OCI-LY3 (cell line): ENCODE data around the gene PI16.
"Not testable (repeated sequence)": the region's sequence is repeated elsewhere in the genome, so short reads cannot be mapped to it uniquely, and the experiment has no call there.

Source experiments
- H2AFZ ChIP-seq: fragments of 200-600, 300-600 bp; shearing (Covaris generic); 2 replicates; pipeline ENCODE4 v1.6.0; 2014; ENCODE audit warnings: antibody characterized with exemption, low read depth, low read length
- H3K27ac ChIP-seq: fragments of 200-600, 300-600 bp; sonication (generic); 2 replicates; pipeline ENCODE4 v1.5.1; 2014; ENCODE audit warnings: mild to moderate bottlenecking, low read length, moderate library complexity, mixed read lengths
- H3K27me3 ChIP-seq: fragments of 200-600, 300-600 bp; sonication (generic); 2 replicates; pipeline ENCODE4 v1.6.1; 2014; ENCODE audit warnings: low read depth, low read length, mixed read lengths
- H3K36me3 ChIP-seq: fragments of 200-600, 300-600 bp; sonication (generic); replicated peaks from 2 replicates; pipeline ENCODE3; 2014; ENCODE audit warnings: low read depth, low read length, mixed read lengths
- H3K4me1 ChIP-seq: fragments of 300-600, 200-600 bp; sonication (generic); 2 replicates; pipeline ENCODE4 v1.6.1; 2014; ENCODE audit warnings: low read length, mixed read lengths
- H3K4me2 ChIP-seq: fragments of 200-600, 300-600 bp; sonication (generic); 2 replicates; pipeline ENCODE4 v1.6.1; 2014; ENCODE audit warnings: low read length, mixed read lengths
- H3K4me3 ChIP-seq: fragments of 300-600, 200-600 bp; sonication (generic); 2 replicates; pipeline ENCODE4 v1.5.1; 2014; ENCODE audit warnings: antibody characterized with exemption, mild to moderate bottlenecking, low read length, moderate library complexity
- H3K79me2 ChIP-seq: fragments of 300-600, 200-600 bp; shearing (Covaris generic); 2 replicates; pipeline ENCODE4 v1.6.1; 2014; ENCODE audit warnings: mild to moderate bottlenecking, low read length, mixed read lengths
- H3K9ac ChIP-seq: fragments of 300-600, 200-600 bp; shearing (Covaris generic); 2 replicates; pipeline ENCODE4 v1.6.0; 2014; ENCODE audit warnings: mild to moderate bottlenecking, low read length, moderate library complexity
- H3K9me3 ChIP-seq: fragments of 200-600, 300-600 bp; shearing (Covaris generic); 2 replicates; pipeline ENCODE4 v1.6.1; 2014; ENCODE audit warnings: low read length, mixed read lengths; ENCODE audit not compliant: insufficient read depth
- H4K20me1 ChIP-seq: fragments of 200-600, 300-600 bp; sonication (generic); 2 replicates; pipeline ENCODE4 v1.6.1; 2016; ENCODE audit warnings: low read length, mixed read lengths; ENCODE audit not compliant: insufficient read depth
- CTCF ChIP-seq: fragments of 200-600, 300-600 bp; sonication (generic); IDR thresholded peaks from 2 replicates; pipeline ENCODE4 v1.5.1; 2014; ENCODE audit warnings: antibody characterized with exemption, low read length, low read depth
- EZH2phosphoT487 ChIP-seq: fragments of 200-600 bp; shearing (Covaris generic); IDR thresholded peaks from 2 replicates; pipeline ENCODE4 v1.6.1; 2018; ENCODE audit warnings: antibody characterized with exemption, mixed run types, low read depth

Gene PI16

DNA sequence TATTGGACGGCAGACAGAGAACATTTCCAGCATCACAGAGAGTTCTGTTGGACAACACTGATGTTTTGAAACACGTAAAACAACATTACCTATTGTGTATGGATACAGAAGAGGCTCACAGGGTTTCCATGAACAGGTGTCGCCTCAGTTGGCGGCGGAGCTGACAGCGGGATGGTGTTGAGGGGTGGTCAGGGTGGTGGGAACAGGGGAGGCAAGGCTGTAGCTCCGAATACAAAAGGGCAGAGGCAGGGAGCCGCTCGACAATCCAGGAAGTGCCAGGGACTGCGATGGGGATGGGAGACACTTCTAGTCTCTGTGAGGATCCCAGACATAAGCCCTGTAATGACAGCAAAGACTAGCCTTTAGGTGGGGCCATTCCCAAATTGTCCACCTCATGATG lies 14.5 kb upstream of the PI16 start:
- H3K9me3 ChIP-seq = no peaks in the 10 kb centered on the region
- no peak overlapping the region for H3K9ac ChIP-seq
- no peaks in the 10 kb centered on the region for H3K36me3 ChIP-seq
- H2AFZ ChIP-seq = no peak overlapping the region
- H3K4me2 ChIP-seq = no peak overlapping the region
- H4K20me1 ChIP-seq = no peaks in the 10 kb centered on the region
- H3K79me2 ChIP-seq = no peaks in the 10 kb centered on the region
- no peak for TF ChIP-seq CTCF
- TF ChIP-seq EZH2phosphoT487 = no peak
- no peak overlapping the region for H3K27ac ChIP-seq
- H3K4me3 ChIP-seq = no peak overlapping the region
- H3K4me1 ChIP-seq = peaks cover 8% of the 10 kb centered on the region
- 0 out of 2 replicates have a peak, but pooled peaks cover under 1% of the 10 kb centered on the region for H3K27me3 ChIP-seq

DNA sequence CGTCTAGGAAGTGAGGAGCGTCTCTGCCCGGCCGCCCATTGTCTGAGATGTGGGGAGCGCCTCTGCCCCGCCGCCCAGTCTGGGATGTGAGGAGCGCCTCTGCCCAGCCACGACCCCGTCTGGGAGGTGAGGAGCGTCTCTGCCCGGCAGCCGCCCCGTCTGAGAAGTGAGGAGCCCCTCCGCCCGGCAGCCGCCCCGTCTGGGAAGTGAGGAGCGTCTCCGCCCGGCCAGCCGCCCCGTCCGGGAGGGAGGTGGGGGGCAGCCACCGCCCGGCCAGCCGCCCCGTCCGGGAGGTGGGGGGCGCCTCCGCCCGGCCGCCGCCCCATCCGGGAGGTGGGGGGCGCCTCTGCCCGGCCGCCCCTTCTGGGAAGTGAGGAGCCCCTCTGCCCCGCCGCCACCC lies 13.0 kb upstream of the PI16 start:
- not testable (repeated sequence) for H3K27me3 ChIP-seq, H3K9me3 ChIP-seq, H3K4me3 ChIP-seq, H3K27ac ChIP-seq, H4K20me1 ChIP-seq, H3K4me1 ChIP-seq, H3K4me2 ChIP-seq, H3K79me2 ChIP-seq, H3K9ac ChIP-seq, H2AFZ ChIP-seq, H3K36me3 ChIP-seq

DNA sequence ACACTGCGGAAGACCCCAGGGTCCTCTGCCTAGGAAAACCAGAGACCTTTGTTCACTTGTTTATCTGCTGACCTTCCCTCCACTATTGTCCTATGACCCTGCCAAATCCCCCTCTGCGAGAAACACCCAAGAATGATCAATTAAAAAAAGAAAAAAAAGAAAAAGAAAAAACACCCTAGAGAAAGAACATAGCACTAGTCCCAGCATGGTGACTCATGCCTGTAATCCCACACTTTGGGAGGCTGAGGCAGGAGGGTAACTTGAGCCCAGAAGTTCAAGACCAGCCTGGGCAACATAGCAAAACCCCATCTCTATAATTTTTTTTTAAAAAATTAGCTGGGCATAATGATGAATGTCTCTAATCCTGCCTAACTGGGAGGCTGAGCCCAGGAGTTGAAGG lies 12.2 kb upstream of the PI16 start:
- not testable (repeated sequence) for H3K27ac ChIP-seq, H3K4me2 ChIP-seq

GRCh38 chr6:36944650-36945049 lies 9.9 kb upstream of the PI16 start:
- H3K4me2 ChIP-seq = no peak overlapping the region
- H3K79me2 ChIP-seq = no peaks in the 10 kb centered on the region
- no peak overlapping the region for H2AFZ ChIP-seq
- H3K9me3 ChIP-seq = no peaks in the 10 kb centered on the region
- no peak overlapping the region for H3K4me3 ChIP-seq
- TF ChIP-seq CTCF (no peak), EZH2phosphoT487 (no peak)
- no peaks in the 10 kb centered on the region for H3K36me3 ChIP-seq
- no peaks in the 10 kb centered on the region for H4K20me1 ChIP-seq
- H3K9ac ChIP-seq = no peak overlapping the region
- peaks cover 8% of the 10 kb centered on the region for H3K4me1 ChIP-seq
- H3K27me3 ChIP-seq = peaks cover 1% of the 10 kb centered on the region; the same call in 1 of the 2 replicates
- H3K27ac ChIP-seq = no peak overlapping the region

More for the DNA sequence above, 12.2 kb upstream of the PI16 start:
- not testable (repeated sequence) for H3K9me3 ChIP-seq, H4K20me1 ChIP-seq, H3K4me3 ChIP-seq, H2AFZ ChIP-seq, H3K36me3 ChIP-seq, H3K9ac ChIP-seq, H3K79me2 ChIP-seq, H3K4me1 ChIP-seq, H3K27me3 ChIP-seq

GRCh38 chr6:36945301-36945700 lies 9.2 kb upstream of the PI16 start:
- Histone ChIP-seq H3K27me3 (peaks cover 2% of the 10 kb centered on the region; the same call in 1 of the 2 replicates), H3K4me1 (peaks cover 8% of the 10 kb centered on the region), H3K4me3 (no peak overlapping the region), H3K9me3 (no peaks in the 10 kb centered on the region), H3K4me2 (no peak overlapping the region), H3K36me3 (no peaks in the 10 kb centered on the region), H3K9ac (no peak overlapping the region), H3K27ac (no peak overlapping the region), H2AFZ (no peak overlapping the region), H3K79me2 (no peaks in the 10 kb centered on the region), H4K20me1 (no peaks in the 10 kb centered on the region)
- no peak for TF ChIP-seq CTCF
- TF ChIP-seq EZH2phosphoT487 = no peak
